ENCODE measurements around the gene AGPAT1.
"Not testable (repeated sequence)": the region's sequence is repeated elsewhere in the genome, so short reads cannot be mapped to it uniquely, and the experiment has no call there.

Gene AGPAT1

DNA sequence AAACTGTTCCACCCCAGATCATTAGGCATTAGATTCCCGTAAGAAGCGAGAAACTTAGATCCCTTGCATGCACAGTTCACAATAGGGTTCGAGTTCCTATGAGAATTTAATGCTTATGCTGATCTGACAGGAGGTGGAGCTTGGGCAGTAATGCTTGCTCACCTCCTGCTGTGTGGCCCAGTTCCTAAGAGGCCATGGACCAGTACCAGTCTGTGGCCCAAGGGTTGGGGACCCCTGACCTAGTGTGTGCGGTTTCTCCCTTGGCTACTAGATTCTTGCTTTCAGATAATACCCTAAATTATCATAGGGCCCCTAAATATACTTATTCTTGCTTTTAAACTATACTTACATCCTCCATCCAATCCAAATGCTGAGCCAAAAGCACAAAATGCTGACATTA lies 18.5 kb upstream of the AGPAT1 start:
- DNase-seq (ENCODE audit: low spot score): no peak
- in situ Hi-C loops (cut with MboI; ENCODE audit: low pct_unique_long_range_greater_than_20kb, low sequenced_read_pairs, unreplicated experiment): no loop called here
- TF ChIP-seq, protein P1, sequence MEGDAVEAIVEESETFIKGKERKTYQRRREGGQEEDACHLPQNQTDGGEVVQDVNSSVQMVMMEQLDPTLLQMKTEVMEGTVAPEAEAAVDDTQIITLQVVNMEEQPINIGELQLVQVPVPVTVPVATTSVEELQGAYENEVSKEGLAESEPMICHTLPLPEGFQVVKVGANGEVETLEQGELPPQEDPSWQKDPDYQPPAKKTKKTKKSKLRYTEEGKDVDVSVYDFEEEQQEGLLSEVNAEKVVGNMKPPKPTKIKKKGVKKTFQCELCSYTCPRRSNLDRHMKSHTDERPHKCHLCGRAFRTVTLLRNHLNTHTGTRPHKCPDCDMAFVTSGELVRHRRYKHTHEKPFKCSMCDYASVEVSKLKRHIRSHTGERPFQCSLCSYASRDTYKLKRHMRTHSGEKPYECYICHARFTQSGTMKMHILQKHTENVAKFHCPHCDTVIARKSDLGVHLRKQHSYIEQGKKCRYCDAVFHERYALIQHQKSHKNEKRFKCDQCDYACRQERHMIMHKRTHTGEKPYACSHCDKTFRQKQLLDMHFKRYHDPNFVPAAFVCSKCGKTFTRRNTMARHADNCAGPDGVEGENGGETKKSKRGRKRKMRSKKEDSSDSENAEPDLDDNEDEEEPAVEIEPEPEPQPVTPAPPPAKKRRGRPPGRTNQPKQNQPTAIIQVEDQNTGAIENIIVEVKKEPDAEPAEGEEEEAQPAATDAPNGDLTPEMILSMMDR (IDR thresholded peaks at IDR 0.05; ENCODE audit: extremely low read depth, insufficient read depth, missing control alignments): no peak

DNA sequence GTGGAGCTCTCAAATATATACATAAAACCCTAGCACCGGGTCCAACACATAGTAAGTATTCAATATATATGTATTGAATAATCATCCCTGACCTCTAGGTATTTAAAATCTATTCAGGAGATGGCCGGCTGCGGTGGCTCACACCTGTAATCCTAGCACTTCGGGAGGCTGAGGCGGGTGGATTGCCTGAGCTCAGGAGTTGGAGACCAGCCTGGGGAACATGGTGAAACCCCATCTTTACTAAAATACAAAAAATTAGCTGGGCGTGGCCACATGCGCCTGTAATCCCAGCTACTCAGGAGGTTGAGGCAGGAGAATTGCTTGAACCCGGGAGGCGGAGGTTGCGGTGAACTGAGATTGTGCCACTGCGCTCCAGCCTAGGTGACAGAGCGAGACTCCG lies 17.2 kb upstream of the AGPAT1 start:
- DNase-seq (ENCODE audit: low spot score); in situ Hi-C loops (cut with MboI; ENCODE audit: low pct_unique_long_range_greater_than_20kb, low sequenced_read_pairs, unreplicated experiment): not testable (repeated sequence)

DNA sequence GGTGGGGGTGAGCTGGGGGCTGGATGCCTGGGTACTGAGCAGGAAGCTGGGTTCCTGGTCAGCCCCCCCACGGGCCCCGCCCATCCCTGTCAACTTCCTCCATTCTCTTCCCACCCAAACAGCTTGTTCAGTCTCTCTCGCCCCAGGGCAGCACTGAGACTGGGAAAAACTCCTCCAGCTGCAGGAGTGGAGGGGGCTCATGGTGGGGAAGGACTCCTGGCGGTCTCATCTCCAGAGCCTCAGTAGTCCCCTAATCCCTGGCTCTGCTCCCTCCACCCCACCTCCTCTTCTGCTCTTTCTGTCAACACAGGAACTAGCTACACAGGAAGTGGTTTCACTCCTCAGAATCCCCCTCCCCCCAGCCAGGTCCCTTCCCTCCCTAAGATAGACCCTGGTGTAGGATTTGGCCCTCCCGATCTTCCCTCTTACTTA lies 16.7 kb upstream of the AGPAT1 start, which contains the start of gene GPSM3:
Gene GPSM3 (minus strand): TSS at position 36 of the 432 bp plus-strand sequence. CDS start 130 bp downstream, outside the sequence.
- in situ Hi-C loops (cut with MboI; ENCODE audit: low pct_unique_long_range_greater_than_20kb, low sequenced_read_pairs, unreplicated experiment): no loop called here
- TF ChIP-seq, protein P1 (IDR thresholded peaks at IDR 0.05; ENCODE audit: extremely low read depth, insufficient read depth, missing control alignments): no peak
- DNase-seq (ENCODE audit: low spot score): no peak

DNA sequence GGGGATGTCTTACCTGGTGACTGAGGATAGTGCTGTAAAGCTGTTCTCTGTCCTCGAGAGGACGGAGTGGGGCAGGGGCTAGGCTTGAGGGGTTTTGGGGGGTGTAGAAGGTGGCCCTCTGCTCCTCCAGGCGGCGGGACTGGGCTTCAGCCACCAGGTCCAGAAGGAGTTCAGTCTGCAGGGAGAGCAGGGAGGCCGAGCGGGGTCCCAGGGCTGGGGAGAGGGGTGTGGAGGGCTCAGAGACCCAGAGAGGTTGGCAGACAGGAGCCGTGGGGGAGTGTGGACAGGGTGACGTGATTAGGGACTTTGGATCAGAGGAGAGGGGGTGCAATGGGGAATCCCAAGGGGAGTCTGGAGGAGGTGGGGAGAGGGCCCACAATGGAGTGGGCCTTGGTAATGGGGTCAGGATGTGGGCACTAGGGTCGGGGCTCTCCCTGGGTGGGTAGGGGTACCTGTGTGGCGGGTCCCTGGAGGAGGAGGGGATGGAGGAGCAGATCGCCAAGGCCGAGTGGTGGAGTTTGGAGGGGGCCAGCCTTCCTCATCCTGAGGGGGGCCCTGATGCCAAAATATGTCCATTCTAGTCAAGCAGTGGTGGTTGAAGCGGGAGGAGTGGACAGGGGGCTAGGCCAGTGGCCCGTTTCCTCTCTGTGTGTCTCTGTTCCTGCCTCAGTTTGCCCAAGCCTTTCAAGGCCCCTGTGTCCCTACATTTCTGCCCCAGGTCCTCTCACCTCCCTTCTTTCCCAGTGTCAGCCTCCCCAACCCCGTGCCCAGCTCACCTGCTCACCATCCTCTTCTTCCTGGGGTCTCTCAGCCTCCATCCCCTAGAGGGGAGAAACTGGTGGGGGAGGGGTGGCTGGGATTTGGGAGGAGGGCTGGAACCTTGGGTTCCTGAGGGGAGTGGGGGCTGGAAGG lies 16.1 kb upstream of the AGPAT1 start:
- TF ChIP-seq, protein P1 (IDR thresholded peaks at IDR 0.05; ENCODE audit: extremely low read depth, insufficient read depth, missing control alignments): no peak
- in situ Hi-C loops (cut with MboI; ENCODE audit: low pct_unique_long_range_greater_than_20kb, low sequenced_read_pairs, unreplicated experiment): no loop called here
- DNase-seq (ENCODE audit: low spot score): no peak

DNA sequence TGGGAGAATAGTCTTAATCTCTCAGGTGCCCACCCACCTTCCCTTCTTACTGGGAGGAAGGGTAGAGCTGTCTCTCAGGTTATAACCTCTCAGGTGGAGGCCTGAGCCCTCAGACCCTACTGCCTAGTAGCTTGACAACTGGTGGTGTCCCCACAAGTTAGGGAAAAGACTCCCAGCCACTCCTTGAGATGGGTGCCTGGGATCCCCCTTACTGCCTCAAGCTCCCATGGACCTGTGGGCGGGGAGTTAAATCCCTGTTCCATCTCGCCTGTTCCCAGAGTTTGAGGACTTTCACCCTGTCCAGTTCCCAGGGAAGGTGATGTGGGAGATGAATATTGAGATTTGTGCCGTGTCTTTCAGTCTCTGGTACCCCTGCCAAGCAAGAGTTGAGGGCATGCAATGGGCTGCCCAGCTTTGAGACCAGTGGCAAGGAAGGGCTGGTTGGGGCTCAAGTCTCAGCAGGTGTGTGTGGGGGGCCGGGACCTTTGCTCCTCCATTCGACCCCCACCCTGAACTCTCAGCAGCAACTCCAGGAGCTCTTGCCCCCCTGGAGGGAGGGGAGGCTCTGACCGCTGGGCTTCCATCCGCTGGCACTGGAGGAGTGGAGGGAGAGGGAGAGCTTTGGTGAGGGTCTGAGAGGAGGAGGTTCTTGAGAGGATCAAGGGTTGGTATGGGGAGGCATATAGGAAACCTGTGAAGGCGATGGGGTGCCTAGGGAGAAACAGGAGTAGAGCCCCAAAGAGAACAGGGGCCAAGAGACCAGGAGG lies 15.2 kb upstream of the AGPAT1 start:
- TF ChIP-seq, protein P1 (IDR thresholded peaks at IDR 0.05; ENCODE audit: extremely low read depth, insufficient read depth, missing control alignments): no peak
- in situ Hi-C loops (cut with MboI; ENCODE audit: low pct_unique_long_range_greater_than_20kb, low sequenced_read_pairs, unreplicated experiment): no loop called here
- no peak for DNase-seq (ENCODE audit: low spot score)

DNA sequence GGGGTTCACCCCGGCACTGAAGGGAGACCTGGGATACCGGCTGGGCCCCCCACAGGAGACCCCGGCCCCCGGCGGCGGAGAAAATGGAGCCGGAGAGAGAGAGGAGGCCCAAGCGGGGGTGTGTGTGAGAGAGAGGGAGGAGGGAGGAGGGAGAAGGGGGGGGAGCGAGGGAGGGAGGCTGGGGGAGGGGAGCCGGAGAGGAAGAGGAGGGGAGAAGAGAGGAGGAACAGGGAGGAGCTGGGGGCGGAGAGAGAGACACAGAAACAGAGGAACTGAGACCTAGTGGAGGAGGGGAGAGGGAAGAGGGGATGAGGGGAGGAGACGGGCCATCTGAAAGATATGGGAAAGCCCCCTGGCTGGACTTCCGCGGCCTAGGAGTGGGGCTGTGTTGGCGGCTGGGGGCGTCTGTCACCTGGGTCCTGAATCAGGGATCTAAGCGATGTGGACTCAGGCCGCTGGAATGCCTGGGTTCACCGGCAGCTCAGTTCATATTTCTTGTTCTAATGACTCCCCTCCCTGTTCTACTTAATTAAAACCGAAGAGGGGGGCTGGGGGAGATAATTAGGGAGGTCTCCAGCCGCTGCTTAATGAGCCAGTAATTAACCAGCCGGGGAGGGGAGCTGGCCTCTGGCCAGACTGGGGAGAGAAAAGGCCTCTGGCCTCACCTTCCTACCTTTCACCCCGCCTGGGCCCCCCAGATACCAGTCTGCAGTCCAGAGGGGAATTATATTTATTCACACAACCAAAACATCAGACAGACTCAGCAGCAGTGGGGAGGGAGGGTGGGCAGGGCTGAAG lies 14.4 kb upstream of the AGPAT1 start, which contains the start of gene PBX2:
Gene PBX2 (minus strand): TSS at position 149 of the 798 bp plus-strand sequence. CDS start 287 bp downstream, outside the sequence.
- TF ChIP-seq, protein P1 (IDR thresholded peaks at IDR 0.05; ENCODE audit: extremely low read depth, insufficient read depth, missing control alignments): no peak
- in situ Hi-C loops (cut with MboI; ENCODE audit: low pct_unique_long_range_greater_than_20kb, low sequenced_read_pairs, unreplicated experiment): no loop called here
- peak; percentile 90 for DNase-seq (ENCODE audit: low spot score)
